H9 (cell line): ENCODE results near the gene FAIM2. TPM values are rescaled to one million over a fixed set of nuclear protein-coding genes. Genes with fewer than 3 reads are reported as not detected.
A peak's percentile ranks its signal among the peaks of the same experiment; 100 is the strongest.

Experiments used
- DNase-seq: peaks from one replicate; pipeline ENCODE4 v3.0.0-alpha.2; 2017
- H2AFZ ChIP-seq: one replicate; pipeline ENCODE4 v1.6.1; 2013; ENCODE audit warnings: mild to moderate bottlenecking, low read length, control low read depth, moderate library complexity
- H2AK5ac ChIP-seq: 2 replicates; pipeline ENCODE4 v1.6.1; 2013; ENCODE audit warnings: low read length, control low read depth, mixed read lengths; ENCODE audit not compliant: insufficient read length
- H2BK120ac ChIP-seq: one replicate; pipeline ENCODE4 v1.6.1; 2013; ENCODE audit warnings: low read depth, mild to moderate bottlenecking, low read length, control low read depth, inconsistent platforms; ENCODE audit not compliant: poor library complexity, severe bottlenecking
- H2BK12ac ChIP-seq: 2 replicates; pipeline ENCODE4 v1.6.1; 2013; ENCODE audit warnings: low read length, control low read depth, mixed read lengths, low read depth; ENCODE audit not compliant: insufficient read length
- H2BK15ac ChIP-seq: 2 replicates; pipeline ENCODE4 v1.6.1; 2013; ENCODE audit warnings: low read depth, low read length, control low read depth
- H2BK20ac ChIP-seq: one replicate; pipeline ENCODE4 v1.6.1; 2013; ENCODE audit warnings: low read depth, mild to moderate bottlenecking, low read length, control low read depth, inconsistent platforms; ENCODE audit not compliant: poor library complexity, severe bottlenecking
- H2BK5ac ChIP-seq: 2 replicates; pipeline ENCODE4 v1.6.1; 2013; ENCODE audit warnings: low read length, control low read depth, mixed read lengths; ENCODE audit not compliant: insufficient read length
- H3K14ac ChIP-seq: 2 replicates; pipeline ENCODE4 v1.6.1; 2013; ENCODE audit warnings: low read length, control low read depth; ENCODE audit not compliant: insufficient read depth
- H3K18ac ChIP-seq: 2 replicates; pipeline ENCODE4 v1.6.1; 2013; ENCODE audit warnings: low read depth, mild to moderate bottlenecking, mixed read lengths, low read length, control low read depth; ENCODE audit not compliant: insufficient read length
- H3K23ac ChIP-seq: 2 replicates; pipeline ENCODE4 v1.6.1; 2013; ENCODE audit warnings: low read length, control low read depth, mixed read lengths, low read depth; ENCODE audit not compliant: insufficient read length
- H3K23me2 ChIP-seq: 2 replicates; pipeline ENCODE4 v1.6.1; 2013; ENCODE audit warnings: low read depth, mild to moderate bottlenecking, mixed read lengths, low read length, control low read depth; ENCODE audit not compliant: insufficient read length, poor library complexity, severe bottlenecking
- H3K27ac ChIP-seq: 2 replicates; pipeline ENCODE4 v1.5.1; 2013; ENCODE audit warnings: low read length, control low read depth, mixed read lengths, low read depth; ENCODE audit not compliant: insufficient read length
- H3K27me3 ChIP-seq: 2 replicates; pipeline ENCODE4 v1.6.1; 2013; ENCODE audit warnings: low read length, control low read depth, inconsistent platforms; ENCODE audit not compliant: insufficient read depth
- H3K4ac ChIP-seq: 2 replicates; pipeline ENCODE4 v1.6.1; 2013; ENCODE audit warnings: low read depth, mild to moderate bottlenecking, control low read depth, inconsistent platforms, low read length, moderate library complexity
- H3K4me1 ChIP-seq: 2 replicates; pipeline ENCODE4 v1.6.1; 2013; ENCODE audit warnings: low read length, control low read depth, inconsistent platforms; ENCODE audit not compliant: insufficient read depth
- H3K4me2 ChIP-seq: 2 replicates; pipeline ENCODE4 v1.6.1; 2013; ENCODE audit warnings: low read length, control low read depth, mixed read lengths; ENCODE audit not compliant: insufficient read length, insufficient read depth
- H3K56ac ChIP-seq: 2 replicates; pipeline ENCODE4 v1.6.1; 2013; ENCODE audit warnings: low read depth, mild to moderate bottlenecking, mixed read lengths, low read length, control low read depth; ENCODE audit not compliant: insufficient read length
- H3K79me1 ChIP-seq: 2 replicates; pipeline ENCODE4 v1.6.1; 2013; ENCODE audit warnings: low read depth, mild to moderate bottlenecking, moderate library complexity, low read length, control low read depth, inconsistent platforms; ENCODE audit not compliant: insufficient read depth, poor library complexity, severe bottlenecking
- H3K79me2 ChIP-seq: 2 replicates; pipeline ENCODE4 v1.6.1; 2013; ENCODE audit warnings: low read length, control low read depth, inconsistent platforms; ENCODE audit not compliant: insufficient read depth
- H3K9ac ChIP-seq: 2 replicates; pipeline ENCODE4 v1.6.1; 2013; ENCODE audit warnings: low read length, control low read depth, mixed read lengths; ENCODE audit not compliant: insufficient read length; ENCODE audit errors: extremely low read depth
- H3K9me3 ChIP-seq: one replicate; pipeline ENCODE4 v1.6.1; 2013; ENCODE audit warnings: low read depth, low read length, inconsistent platforms; ENCODE audit not compliant: control insufficient read depth
- H3T11ph ChIP-seq: one replicate; pipeline ENCODE4 v1.6.1; 2013; ENCODE audit warnings: mild to moderate bottlenecking, low read length, control low read depth, inconsistent platforms
- H4K20me1 ChIP-seq: one replicate; pipeline ENCODE4 v1.6.1; 2013; ENCODE audit not compliant: control insufficient read depth, insufficient read length, insufficient read depth
- H4K5ac ChIP-seq: 2 replicates; pipeline ENCODE4 v1.6.1; 2013; ENCODE audit warnings: low read depth, mild to moderate bottlenecking, mixed read lengths, low read length, control low read depth; ENCODE audit not compliant: insufficient read length
- H4K8ac ChIP-seq: replicated peaks from 2 replicates; pipeline ENCODE4 v1.6.1; 2013; ENCODE audit warnings: low read length, control low read depth, mixed read lengths, low read depth; ENCODE audit not compliant: insufficient read length
- H4K91ac ChIP-seq: 2 replicates; pipeline ENCODE4 v1.6.1; 2013; ENCODE audit warnings: low read depth, mild to moderate bottlenecking, moderate library complexity, mixed read lengths, low read length, control low read depth; ENCODE audit not compliant: insufficient read length
- H3K27ac Mint-ChIP-seq, 3 experiments: 2 replicates in 2 of 3; 3 replicates in 1 of 3; pipeline ENCODE4 v1.8.0; 2020 to 2021; ENCODE audit warnings: mixed read lengths in 3 of 3, mild to moderate bottlenecking in 1 of 3, moderate library complexity in 1 of 3
- H3K27me3 Mint-ChIP-seq: 2 replicates; pipeline ENCODE4 v1.8.0; 2021; ENCODE audit warnings: low read depth, mild to moderate bottlenecking, moderate library complexity, mixed read lengths
- H3K36me3 Mint-ChIP-seq, 3 experiments: 2 replicates in 2 of 3; 3 replicates in 1 of 3; pipeline ENCODE4 v1.8.0; 2020 to 2021; ENCODE audit warnings: low read depth in 3 of 3, mixed read lengths in 3 of 3; ENCODE audit not compliant: insufficient read depth in 1 of 3
- H3K4me1 Mint-ChIP-seq, 2 experiments: 2 replicates each; pipeline ENCODE4 v1.8.0; 2020; ENCODE audit warnings: mixed read lengths in 2 of 2
- H3K4me3 Mint-ChIP-seq, 2 experiments: 2 replicates in 1 of 2; 3 replicates in 1 of 2; pipeline ENCODE4 v1.8.0; 2020 to 2021; ENCODE audit warnings: mild to moderate bottlenecking in 2 of 2, mixed read lengths in 2 of 2, moderate library complexity in 1 of 2
- H3K9me3 Mint-ChIP-seq, 2 experiments: 2 replicates in 1 of 2; 3 replicates in 1 of 2; pipeline ENCODE4 v1.8.0; 2020; ENCODE audit warnings: mild to moderate bottlenecking in 2 of 2, mixed read lengths in 2 of 2, moderate library complexity in 1 of 2
- CTCF ChIP-seq: fragments of 200-600 bp; sonication (generic); conservative IDR thresholded peaks from 3 replicates; pipeline ENCODE4 v1.8.0; 2021; ENCODE audit warnings: antibody characterized with exemption, mild to moderate bottlenecking
- WGBS: extraction: QIAGEN DNeasy Blood & Tissue Kit; methylation state at CpG from one replicate; pipeline ENCODE4 v1.1.7; 2013; ENCODE audit warnings: missing lambda C conversion rate, low lambda C conversion rate, mixed read lengths; ENCODE audit not compliant: insufficient read length; ENCODE audit errors: extremely low coverage; 5-methylcytosine and 5-hydroxymethylcytosine counted together
- total RNA-seq: library from RNA; stranded (reverse); gene quantifications from 2 replicates; pipeline ENCODE4 v1.2.1, GENCODE V29; 2021

FAIM2 gene
- total RNA-seq, 1 experiment from 2014 or later, result 0.42 TPM

GRCh38 chr12:49904601-49905000 lies 901 bp upstream of the FAIM2 start:
- H2BK20ac ChIP-seq, result no peak overlapping the region
- no peak overlapping the region for H3K9ac ChIP-seq
- Mint-ChIP-seq H3K4me1 (peaks cover 12 to 36% of the 10 kb centered on the region in 2 experiments), H3K4me3 (peak overlapping the region in 1 of 2 experiments; percentile 75; a peak in 1 of 5 replicates), H3K27ac (no peak overlapping the region), H3K9me3 (no peaks in the 10 kb centered on the region), H3K27me3 (peaks cover 64% of the 10 kb centered on the region), H3K36me3 (no peaks in the 10 kb centered on the region; a peak in 1 of 7 replicates)
- no peaks in the 10 kb centered on the region for H3K79me1 ChIP-seq
- H3K27me3 ChIP-seq, result no peaks in the 10 kb centered on the region; the same call in 1 of the 2 replicates
- H4K5ac ChIP-seq, result no peak overlapping the region
- H2BK5ac ChIP-seq, result no peak overlapping the region
- H3K9me3 ChIP-seq, result no peaks in the 10 kb centered on the region
- H3K14ac ChIP-seq, result no peak overlapping the region
- no peak overlapping the region for H2BK120ac ChIP-seq
- no peaks in the 10 kb centered on the region for H3K4me1 ChIP-seq
- no peak overlapping the region for H2AK5ac ChIP-seq
- H3K79me2 ChIP-seq, result no peaks in the 10 kb centered on the region
- H2BK12ac ChIP-seq, result no peak overlapping the region
- WGBS, result no CpG with 5 or more reads among the region's 11 CpGs
- H4K20me1 ChIP-seq, result no peaks in the 10 kb centered on the region
- no peak overlapping the region for H3K4me2 ChIP-seq
- no peaks in the 10 kb centered on the region for H3K23me2 ChIP-seq
- H3K18ac ChIP-seq, result no peak overlapping the region
- no peak overlapping the region for H3K56ac ChIP-seq
- H2AFZ ChIP-seq, result no peak overlapping the region
- no peak overlapping the region for H3K4ac ChIP-seq
- no peak overlapping the region for H4K8ac ChIP-seq
- no peak overlapping the region for H3T11ph ChIP-seq
- DNase-seq, result no peak
- no peak overlapping the region for H3K23ac ChIP-seq
- no peak overlapping the region for H4K91ac ChIP-seq
- TF ChIP-seq CTCF, result no peak
- H2BK15ac ChIP-seq, result no peak overlapping the region
- H3K27ac ChIP-seq, result no peak overlapping the region
